ENCODE data around the gene C10orf90.

The C10orf90 gene

DNA sequence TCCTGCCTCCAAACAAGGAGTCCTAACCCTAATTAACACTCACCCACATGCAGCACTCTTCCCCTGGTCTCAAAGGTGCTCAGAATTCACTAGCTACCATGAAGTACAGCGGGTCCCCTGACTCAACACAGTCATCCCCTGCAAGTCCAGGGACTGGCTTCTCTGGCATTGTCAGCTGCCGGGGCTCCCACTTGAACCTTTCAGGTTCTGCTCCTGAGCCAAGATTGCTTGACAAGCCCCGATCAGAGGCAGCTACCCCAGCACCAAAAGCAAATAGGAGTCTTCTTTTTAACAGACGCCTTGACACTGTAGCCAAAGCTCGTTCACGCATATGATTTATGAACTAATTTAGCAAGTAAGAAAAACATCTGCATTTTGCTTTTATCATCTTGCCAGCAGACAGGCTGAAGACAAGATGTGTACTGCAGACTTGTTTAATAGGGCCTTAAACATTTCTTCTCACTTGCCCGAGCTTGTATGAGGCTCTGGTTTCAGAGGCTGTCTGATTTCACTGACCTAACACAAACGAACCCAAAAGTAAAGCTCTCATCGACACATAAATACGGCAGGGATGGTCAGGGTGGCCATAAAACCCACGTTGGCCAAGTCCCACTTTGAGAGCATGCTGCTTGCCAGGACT lies 214.6 kb downstream of the C10orf90 start:
- DNase-seq = peak; percentile 29

DNA sequence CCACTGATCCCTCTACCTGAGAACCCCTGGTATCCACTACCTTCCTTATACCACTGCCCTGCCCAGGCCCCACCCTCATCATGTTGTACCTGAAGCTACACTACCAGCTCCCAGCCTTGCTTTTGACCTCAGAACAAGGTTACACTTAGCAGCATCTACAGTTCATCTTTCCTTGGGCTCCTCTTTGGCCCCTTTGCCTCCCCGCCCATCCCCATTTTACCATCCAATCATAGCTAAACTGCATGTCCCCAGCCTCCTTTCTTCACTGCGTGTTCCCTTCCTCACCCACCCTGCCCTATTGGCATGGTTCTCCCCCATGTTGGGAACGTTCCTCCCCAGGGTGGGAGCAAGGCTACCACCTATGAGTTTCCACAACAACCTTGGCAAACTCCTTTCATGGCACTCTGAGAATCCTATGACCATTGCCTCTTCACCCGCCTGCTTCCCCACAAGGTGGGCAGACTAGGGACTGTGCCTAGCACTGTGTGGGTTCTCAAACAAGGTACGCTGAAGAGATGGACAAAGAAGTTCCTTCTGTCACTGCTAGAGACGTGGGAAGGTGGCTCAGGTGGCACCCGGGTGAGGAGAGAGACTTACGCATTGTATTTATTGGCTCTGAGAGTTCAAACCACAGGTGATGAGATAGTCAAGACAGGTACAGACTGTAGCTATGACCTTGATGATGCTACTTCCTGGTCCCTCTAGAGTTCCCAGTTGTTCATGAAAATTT lies 215.3 kb downstream of the C10orf90 start:
- DNase-seq = no peak

DNA sequence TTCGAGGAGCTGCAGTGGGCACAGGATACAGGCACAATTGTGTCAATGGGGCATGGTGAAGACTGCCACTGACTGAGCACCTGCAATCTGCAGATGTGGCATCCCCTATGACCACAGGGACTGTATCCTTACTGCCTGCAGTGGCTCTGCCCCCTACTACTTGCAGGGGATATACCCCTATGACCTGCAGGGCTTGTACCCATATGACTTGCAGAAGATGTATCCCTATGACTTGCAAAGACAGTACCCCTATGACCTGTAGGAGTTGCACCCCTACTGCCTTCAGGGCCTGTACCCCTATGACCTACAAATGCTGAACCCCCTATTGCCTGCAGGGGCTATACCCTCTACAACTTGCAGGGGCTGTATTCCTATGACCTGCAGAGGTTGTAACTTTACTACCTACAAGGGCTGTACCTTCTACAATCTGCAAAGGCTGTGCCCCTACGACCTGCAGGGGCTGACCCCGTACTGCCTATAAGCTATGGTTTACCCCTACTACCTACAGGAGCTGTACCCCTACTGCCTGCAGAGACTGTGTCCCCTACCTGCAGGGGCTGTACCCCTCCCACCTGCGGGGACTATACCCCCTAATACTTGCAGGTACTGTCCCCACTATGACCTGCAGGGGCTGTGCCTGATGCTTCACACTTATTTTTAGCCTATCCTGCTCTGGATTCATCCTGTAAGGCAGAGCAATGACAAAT lies 216.3 kb downstream of the C10orf90 start:
- DNase-seq = no peak

DNA sequence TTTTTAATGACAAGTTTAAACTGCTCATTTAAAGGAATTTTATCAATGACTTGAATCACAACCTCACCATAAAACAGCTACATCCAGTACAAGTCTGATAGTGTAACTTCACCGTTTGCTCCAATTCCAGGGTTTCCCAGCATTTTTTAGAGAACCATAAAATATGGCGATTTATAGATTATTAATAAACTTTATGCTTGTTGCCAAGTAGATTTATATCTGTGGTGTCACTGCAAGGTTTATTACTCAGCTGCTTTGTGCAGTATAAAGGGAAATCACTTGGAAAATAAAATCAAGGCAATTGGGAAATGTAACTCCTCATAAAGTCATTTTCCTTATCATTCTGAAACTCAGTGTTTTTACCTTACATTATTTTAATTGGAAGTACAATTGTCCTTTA lies 218.2 kb downstream of the C10orf90 start:
- DNase-seq = no peak

DNA sequence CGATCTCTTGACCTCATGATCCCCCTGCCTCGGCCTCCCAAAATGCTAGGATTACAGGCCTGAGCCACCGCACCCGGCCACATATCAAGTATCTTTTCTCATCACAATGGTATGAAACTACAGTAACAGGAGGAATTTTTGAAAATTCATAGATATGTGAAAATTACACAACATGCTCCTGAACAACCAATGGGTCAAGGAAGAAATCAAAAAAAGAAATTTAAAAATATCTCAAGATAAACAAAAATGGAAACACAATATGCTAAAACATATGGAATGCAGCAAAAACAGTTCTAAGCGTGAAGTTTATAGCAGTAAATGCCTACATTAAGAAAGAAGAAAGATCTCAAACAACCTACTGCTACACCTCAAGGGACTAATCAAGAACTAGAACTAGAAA lies 222.4 kb downstream of the C10orf90 start:
- DNase-seq = no peak

DNA sequence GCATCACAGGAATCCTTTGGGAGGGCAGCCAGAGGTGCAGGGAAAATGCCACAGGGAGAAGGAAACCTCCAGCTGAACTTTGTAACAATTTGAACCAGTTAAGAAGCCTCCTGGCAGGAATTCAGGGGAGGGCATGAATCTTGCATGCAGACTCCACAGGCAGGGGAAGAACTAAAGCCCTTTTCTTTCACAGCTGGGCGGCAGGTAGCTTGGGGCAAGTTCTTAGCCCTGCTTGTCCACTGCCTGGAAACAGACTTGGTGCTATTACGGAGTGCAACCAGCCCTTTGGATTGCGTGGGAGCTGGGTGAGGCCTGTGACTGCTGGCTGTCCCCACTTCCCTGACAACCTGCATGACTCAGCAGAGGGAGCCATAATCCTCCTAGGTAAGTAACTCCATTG lies 230.6 kb downstream of the C10orf90 start:
- no peak for DNase-seq

DNA sequence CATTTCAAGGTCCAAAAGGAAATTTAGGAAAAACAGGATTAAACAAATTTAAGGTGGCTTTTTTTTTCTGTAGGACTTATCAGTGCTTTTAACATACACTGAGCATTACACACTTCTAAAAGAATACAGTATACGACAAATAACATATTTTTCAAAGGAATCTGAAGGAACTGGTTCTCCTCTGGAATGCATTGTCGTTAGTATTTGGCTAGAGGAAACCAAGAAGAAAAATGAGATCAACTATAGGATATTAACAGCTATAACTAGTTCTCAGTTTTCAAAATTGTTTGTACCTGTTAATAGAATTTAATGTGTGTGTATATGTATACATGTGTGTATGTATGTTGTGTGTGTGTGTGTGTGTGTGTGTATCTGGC lies 232.1 kb downstream of the C10orf90 start:
- DNase-seq = no peak

DNA sequence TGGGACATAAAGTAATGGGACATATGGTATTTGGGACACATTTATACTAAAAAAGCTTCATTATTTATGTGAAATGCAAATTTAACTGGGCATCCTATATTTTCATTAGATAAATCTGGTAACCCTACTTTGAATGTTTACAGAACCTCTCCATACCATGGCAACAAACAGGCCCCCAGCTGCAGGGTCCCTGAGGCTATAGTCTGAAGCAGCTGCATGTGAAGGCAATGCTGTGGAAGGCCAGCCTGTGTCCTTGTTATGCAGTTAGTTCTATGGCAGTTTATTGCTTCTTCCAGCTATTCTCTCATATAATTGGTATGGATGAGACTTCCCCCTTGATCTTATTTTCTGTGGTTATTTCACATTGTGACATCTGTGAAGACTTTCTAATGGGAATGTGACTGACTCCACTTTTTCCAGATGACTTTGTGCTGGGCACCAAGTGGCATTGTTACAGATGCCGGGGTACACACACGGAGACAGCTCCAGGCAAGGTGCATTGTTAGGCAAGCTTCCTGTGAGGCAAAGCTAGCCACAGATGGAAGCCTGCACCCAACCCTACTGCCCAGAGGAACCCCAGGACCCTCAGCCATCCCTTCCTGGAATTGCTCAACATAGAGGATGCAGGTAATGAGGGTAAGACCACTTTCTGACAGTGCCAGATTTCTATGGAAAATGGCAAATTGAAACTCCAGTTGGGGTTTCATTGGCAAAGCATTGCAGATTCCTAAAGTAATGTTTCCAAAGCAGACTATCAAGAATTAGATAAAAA lies 232.7 kb downstream of the C10orf90 start:
- DNase-seq = no peak

DNA sequence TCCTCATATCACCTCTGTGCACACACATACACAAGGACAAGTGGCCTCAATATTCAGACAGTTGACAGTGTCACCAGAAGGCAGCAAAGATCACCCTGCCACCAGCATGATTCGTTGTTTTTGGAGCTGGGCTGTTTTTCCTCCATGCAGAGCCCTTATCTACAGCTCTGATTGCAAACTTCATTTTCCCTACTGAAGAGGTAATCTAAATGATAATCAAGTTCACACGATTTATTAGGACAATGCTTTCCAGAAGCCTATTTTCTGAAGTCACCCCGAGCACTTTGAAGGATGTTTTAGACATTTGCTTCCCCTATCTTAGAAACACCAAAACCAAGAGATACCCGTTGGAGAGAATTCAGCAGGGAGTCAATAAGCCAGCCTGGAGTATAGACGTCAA lies 236.3 kb downstream of the C10orf90 start:
- DNase-seq = no peak

DNA sequence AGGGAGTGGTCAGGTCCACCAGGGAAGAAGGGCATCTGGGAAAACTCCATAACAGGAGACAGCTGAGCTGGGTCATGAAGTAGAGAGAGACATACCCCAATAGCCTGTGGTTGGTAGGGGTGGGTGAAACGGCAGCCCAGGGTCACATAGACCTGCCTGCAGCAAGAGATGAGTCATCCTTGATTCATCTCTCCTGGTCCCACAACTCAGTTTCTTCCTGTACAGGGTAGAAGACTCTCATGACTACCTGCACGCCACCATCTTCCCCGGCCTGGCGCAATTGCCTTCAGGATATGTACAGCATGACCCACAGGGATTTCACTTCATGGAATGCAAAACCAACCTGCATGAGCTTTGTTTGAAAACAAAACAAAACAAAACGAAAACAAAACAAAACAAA lies 237.1 kb downstream of the C10orf90 start:
- no peak for DNase-seq

DNA sequence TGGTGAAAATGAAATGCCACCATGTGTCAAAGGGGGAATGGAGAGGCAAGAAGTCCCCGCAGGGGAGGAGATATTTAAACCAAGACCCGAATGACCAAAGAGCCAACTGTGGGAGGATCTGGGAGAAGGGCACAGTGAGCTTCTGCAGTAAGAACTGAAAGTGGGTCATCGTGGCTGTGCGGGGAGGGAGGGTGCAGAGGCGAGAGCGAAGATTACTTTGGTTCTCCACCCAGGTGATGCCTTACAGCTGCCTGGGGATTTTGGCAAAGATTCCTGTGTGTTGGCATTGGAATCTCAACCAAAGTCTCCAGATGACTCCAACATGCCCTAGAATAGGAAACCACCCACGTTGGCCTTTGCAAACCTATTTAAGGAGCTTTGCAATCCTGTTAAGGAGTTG lies 238.0 kb downstream of the C10orf90 start:
- no peak for DNase-seq

DNA sequence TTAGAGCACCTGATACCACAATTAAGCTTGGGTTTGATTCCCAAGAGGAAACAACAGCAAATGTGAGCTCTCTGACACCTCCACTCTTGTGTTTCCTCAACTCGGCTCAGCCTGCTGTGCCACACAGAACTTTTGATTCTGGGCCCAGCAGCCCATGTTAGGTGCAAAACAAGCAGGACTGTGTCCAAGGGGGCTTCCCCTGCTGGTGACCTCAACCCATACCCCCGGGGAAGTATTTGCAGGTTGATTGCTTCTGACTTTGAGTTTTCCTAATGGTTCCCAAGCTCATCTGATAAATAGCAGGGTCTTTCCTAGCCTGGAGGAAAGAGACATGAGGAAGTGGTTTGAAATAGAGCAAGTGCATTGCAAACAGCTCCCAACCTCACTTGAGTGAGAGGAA lies 238.7 kb downstream of the C10orf90 start:
- no peak for DNase-seq

DNA sequence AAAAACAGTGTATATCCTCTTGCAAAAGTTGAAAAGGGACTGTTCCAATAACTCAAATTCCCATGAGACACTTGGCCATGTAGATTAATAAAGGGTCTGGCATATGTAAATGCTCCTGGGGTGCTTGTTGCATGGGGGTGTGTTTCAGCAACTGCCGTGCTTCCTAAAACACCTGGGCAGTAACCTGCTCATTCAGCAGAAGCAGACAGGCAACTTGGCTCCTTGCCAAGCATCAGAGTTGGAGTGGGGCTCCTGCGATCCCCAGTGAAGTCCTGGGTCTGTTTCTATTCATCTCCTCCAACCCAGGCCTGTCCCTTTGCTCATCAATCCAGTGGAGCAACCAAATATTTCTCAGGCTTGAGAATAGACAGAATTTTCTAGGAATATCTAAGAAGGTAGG lies 240.0 kb downstream of the C10orf90 start:
- no peak for DNase-seq

DNA sequence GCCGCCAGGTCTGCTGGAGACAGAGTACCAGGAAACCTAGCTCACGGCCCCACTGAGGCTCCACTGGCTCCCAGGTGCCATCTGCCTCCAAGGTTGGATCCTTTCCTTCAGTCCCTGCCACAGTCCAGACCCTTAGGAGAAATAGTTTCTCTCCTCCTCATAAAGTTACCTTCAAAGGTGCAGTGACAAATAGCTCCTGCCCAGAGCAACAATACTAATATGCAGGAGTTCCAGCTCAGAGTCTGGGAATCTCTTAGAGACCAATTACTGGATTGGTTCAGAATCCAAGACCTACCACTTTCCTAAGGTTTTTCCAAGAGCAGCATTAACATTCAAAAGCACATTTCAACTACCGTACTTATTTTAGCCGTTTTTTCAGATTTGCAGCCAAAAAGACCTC lies 241.2 kb downstream of the C10orf90 start:
- no peak for DNase-seq

DNA sequence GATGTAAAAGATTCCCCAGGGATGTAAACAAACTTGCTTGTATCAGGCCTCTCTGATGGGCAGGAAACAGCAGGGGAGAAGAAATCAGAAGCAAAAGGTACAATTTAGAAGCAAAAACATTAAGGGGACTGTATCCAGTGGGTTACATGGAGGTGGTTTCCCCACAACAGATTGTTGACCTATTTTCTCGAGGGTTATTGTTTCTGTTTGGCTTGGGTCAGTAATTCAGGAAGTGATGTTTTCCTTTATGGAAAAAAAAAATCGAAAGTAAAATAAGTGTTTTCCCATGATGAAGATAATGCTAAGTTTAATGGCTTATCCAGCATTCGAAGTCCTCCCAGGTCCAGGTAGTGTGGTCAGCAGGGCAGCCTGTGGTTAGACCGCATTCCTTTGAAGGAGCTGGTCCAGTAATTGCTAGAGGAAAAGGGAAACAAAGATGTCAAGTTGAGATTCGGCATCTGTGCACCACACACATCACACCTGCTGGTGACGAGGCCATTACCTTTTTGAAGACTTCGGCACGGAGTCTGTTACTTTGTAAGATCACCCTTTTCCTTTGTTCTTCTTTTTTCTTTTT lies 244.9 kb downstream of the C10orf90 start:
- DNase-seq = no peak

DNA sequence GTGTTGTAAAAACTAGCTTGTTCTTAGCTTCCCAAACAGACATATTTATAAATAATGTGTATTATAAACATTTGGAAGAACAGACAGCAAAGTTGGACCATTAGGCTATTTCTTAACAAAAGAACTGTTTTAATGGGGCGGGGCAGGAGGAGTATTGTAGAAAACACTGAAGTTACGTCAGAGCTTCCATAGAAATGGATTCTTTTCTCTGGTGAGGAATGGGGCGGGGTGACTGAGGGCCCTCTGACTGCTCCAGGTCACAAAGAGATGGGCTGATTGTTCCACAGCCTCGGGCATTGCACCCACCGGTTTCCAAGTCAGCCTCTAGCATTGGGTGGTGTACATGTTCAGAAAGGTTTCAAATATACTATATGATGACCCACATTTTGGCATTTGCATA lies 245.5 kb downstream of the C10orf90 start:
- DNase-seq = no peak

DNA sequence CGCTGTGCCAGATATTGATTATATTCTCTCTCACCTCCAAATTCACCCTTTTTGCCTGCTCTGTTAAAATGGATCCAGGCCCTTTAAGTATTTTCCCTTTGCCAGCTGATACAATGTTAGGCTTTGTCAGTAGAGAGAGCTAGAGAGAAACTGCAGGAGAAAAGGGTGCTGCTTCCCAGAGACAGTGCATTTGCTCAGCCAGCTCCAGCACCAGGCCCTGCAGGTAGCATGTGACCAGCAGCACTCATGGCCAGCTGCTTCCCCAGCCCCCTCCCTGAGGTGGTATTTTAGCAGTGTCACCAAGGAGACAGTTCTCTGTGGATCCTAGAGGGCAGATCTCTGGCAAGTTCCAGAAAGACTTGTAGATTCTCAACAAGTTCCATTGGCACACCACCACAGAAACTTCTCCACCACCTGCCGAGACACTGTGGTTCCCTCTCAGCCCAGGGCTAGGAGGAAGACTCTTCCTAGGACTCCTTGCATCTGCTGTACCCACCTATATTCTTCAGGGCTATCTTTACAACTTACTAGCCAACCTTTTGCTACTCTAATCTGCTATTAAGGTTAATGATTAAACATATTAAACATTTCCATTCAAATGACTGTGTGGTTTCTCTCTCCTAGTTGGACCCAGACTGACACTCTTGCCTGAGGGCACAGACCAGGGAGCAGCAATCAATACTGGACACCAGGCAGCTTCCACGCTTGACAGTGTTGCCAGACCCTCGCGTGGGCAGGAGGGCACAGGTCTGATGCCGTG lies 246.6 kb downstream of the C10orf90 start:
- DNase-seq = no peak

DNA sequence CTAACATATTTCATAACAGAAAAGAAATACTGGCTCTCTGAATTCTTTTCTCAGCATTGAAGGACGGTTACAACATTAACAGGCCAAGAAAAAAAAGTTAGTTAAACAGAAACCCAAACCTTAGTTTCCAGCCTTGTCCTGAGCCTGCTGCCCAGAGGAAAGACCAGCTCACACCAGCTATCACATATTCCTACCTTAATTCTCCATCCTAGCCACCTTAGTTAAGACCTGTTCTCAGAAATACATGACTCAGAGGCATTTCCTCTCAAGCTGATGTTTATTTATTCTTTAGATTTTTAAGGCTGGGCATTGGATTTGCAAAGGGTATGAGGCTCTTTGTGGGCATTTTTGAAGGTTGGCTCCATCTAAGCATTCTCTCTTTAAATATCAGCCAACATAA lies 247.9 kb downstream of the C10orf90 start:
- DNase-seq = no peak

DNA sequence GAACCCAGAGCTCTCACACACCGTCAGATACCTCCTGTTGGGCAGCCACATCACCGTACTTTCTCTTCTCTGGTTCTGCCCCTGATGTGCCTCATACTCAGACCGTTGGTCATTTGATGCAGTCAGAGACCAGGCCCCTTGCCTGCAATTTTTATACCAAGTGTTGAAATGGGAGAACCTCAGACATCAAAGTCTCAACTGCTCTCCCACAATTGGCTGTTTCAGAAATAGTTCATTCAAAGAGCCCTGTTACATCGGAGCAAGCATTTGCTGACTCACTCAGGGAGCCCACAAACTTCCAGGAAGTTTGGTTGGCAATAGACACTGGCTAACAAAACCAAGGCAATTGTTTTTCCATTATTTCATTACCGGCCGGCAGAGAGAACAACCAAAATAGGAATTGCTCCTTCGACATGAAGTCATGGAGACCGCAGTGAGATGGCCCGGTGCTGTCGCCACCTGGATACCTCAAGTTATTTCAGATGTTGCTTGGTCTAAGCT lies 248.7 kb downstream of the C10orf90 start:
- DNase-seq = peak; percentile 97

DNA sequence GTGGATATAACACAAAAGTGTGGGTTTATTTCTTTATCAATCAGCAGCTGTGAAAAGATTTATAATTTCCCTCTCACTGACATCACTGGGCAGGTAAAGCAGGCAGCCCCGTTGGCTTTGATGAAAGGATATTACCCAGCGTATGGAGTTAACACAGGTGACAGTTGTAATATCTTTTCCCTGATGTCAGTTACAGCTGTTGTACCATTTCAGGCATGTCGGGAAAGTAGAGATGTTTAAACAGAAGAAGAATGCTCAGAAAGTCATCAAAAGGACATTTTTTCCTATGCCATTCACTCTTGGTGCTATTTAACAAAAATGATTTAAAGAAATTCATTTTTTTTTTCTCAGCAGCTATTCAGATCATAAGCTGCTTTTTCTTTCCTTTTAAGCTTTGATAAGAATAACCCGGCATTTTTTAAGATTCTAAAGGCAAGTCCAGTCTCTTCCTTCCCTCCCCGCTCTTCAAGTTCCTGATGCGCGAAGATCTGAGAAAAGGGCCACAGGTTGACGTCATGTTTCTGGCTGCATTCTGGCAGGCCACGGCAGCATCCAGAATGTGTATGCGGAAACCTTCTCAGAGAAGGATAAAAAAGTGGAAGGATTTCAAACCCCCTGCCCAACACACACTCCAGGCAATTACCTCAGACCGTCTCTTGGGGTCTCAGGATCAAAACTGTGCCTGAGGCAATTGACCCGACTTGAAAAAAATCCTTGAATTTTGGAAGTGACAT lies 249.8 kb downstream of the C10orf90 start:
- DNase-seq = peak; percentile 59

DNA sequence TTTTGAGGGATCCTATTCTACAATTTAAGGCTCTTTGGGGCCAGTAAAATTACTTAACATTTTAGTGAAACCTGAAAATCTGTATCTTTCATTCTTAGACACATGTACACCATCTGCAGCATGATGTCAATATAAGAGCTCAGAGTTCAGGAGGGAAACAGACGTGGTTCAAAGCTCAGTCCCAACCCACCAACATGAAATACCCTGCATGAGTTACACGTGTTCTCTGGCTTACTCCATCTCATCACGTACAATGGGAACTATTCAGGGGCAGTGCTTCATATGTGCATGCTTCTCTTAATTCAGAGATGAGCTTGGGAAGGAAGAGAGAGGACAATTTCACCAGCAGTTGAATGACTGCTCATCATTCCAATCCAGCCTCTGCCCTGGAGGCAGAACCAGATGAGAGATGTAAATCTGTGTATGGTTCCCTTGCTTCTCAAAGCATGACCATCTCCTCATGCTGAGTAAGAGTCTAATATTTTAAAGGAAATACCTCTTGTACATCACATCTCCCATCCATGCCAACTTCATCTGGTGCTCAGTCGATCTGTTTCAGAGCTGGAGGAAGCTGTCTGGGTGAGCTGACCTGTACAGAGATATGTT lies 253.2 kb downstream of the C10orf90 start:
- no peak for DNase-seq

Measured in fibroblast of skin of right quadriceps (primary cell).